Measurements from ENCODE around the gene SMIM24.

- no peak for TF ChIP-seq CTCF (IDR thresholded peaks at IDR 0.05)
- no peak for TF ChIP-seq ZFX (IDR thresholded peaks at IDR 0.05; ENCODE audit: borderline replicate concordance)
These were observed 28.6 kb upstream of the SMIM24 start for GRCh38 chr19:3508771-3509535.
